Nephron (organoid): Measurements from ENCODE around the gene ITIH6.
A peak's percentile ranks its signal among the peaks of the same experiment; 100 is the strongest.

Experiments used
- H3K27ac Mint-ChIP-seq, 3 experiments: 2 replicates each; pipeline ENCODE4 v1.8.0; 2020; ENCODE audit warnings: mixed read lengths in 3 of 3, mild to moderate bottlenecking in 2 of 3, moderate library complexity in 1 of 3
- H3K27me3 Mint-ChIP-seq: 2 replicates; pipeline ENCODE4 v1.8.0; 2021; ENCODE audit warnings: low read depth, mild to moderate bottlenecking, moderate library complexity, mixed read lengths
- H3K36me3 Mint-ChIP-seq: 2 replicates; pipeline ENCODE4 v1.8.0; 2020; ENCODE audit warnings: low read depth, mixed read lengths
- H3K4me1 Mint-ChIP-seq: 2 replicates; pipeline ENCODE4 v1.8.0; 2020; ENCODE audit warnings: mixed read lengths
- H3K4me3 Mint-ChIP-seq, 3 experiments: 2 replicates each; pipeline ENCODE4 v1.8.0; 2020; ENCODE audit warnings: mild to moderate bottlenecking in 3 of 3, mixed read lengths in 3 of 3, moderate library complexity in 2 of 3
- H3K9me3 Mint-ChIP-seq: 2 replicates; pipeline ENCODE4 v1.8.0; 2020; ENCODE audit warnings: mixed read lengths
- CTCF ChIP-seq, 3 experiments: fragments of 200-600 bp; sonication (generic); IDR thresholded peaks; one replicate each; pipeline ENCODE4 v1.5.0; 2021; ENCODE audit warnings: antibody characterized with exemption in 3 of 3; ENCODE audit not compliant: unreplicated experiment in 3 of 3

The ITIH6 gene

DNA sequence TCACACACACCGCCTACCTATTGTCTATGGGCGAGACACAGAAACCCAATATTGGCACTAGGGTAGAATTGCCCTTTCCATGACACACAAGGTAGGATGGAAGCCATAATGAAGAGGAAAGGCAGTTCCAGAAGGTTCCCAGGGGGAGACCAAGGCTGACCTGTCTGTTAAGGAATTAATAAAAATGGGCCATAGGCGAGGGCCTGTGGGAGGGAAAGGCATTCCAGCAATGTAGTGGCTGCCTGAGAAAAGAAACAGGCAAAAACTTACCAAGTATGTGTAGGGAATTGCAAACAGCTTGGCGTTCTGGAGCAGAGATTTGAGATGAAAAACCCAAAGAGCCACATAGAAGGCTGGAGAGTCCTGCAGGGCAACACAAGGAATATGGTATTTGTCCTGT lies 28.5 kb upstream of the ITIH6 start:
- peaks cover 22% of the 10 kb centered on the region for H3K4me1 Mint-ChIP-seq
- H3K27ac Mint-ChIP-seq: peak overlapping the region; percentile 58 to 95 (median 77)
- H3K36me3 Mint-ChIP-seq: no peaks in the 10 kb centered on the region

GRCh38 chrX:54825716-54826438 lies 27.8 kb upstream of the ITIH6 start:
- H3K27ac Mint-ChIP-seq: peak overlapping the region; percentile 25 to 77 (median 58)
- no peaks in the 10 kb centered on the region for H3K36me3 Mint-ChIP-seq
- peaks cover 22% of the 10 kb centered on the region for H3K4me1 Mint-ChIP-seq
- no peak overlapping the region for H3K4me3 Mint-ChIP-seq
- no peak for TF ChIP-seq CTCF (IDR thresholded peaks at IDR 0.05; ENCODE audit: unreplicated experiment in 3 of 3)
- no peaks in the 10 kb centered on the region for H3K27me3 Mint-ChIP-seq
- peaks cover 21% of the 10 kb centered on the region for H3K9me3 Mint-ChIP-seq

More for the DNA sequence above, 28.5 kb upstream of the ITIH6 start:
- no peak for TF ChIP-seq CTCF (IDR thresholded peaks at IDR 0.05; ENCODE audit: unreplicated experiment in 3 of 3)
- Mint-ChIP-seq H3K9me3 (peaks cover 25% of the 10 kb centered on the region), H3K27me3 (no peaks in the 10 kb centered on the region), H3K4me3 (no peak overlapping the region)

GRCh38 chrX:54824722-54825121 lies 26.7 kb upstream of the ITIH6 start:
- Mint-ChIP-seq H3K9me3 (peaks cover 21% of the 10 kb centered on the region), H3K27me3 (no peaks in the 10 kb centered on the region), H3K4me1 (peaks cover 22% of the 10 kb centered on the region), H3K27ac (peak overlapping the region in 1 of 3 experiments; percentile 91), H3K36me3 (no peaks in the 10 kb centered on the region), H3K4me3 (no peak overlapping the region)
- TF ChIP-seq CTCF (IDR thresholded peaks at IDR 0.05; ENCODE audit: unreplicated experiment in 3 of 3): no peak

DNA sequence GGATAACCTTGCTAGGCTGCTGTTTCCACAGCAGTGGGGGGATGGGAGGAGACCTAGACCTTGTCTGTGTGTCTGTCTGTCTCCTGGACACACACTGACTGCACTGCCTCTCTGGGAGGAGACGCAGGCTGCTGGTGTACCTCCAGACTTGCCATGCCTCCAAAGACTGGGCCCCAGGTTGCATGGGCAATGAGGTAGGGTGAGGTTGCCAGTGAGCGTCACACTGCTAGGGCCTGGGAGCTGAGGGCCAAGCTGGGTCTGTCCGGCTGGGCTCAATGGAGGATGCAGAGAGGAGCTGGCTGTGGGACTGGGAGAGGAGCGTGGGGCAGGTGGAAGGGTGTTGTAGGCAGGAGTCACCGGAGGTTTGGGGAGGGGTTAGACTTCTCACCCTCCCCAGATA lies 26.1 kb upstream of the ITIH6 start:
- no peak for TF ChIP-seq CTCF (IDR thresholded peaks at IDR 0.05; ENCODE audit: unreplicated experiment in 3 of 3)
- H3K27me3 Mint-ChIP-seq: no peaks in the 10 kb centered on the region
- H3K4me1 Mint-ChIP-seq: peaks cover 22% of the 10 kb centered on the region
- H3K27ac Mint-ChIP-seq: peak overlapping the region; percentile 86 to 91 (median 91)
- H3K4me3 Mint-ChIP-seq: no peak overlapping the region
- peaks cover 21% of the 10 kb centered on the region for H3K9me3 Mint-ChIP-seq
- H3K36me3 Mint-ChIP-seq: no peaks in the 10 kb centered on the region

GRCh38 chrX:54821310-54821709 lies 23.3 kb upstream of the ITIH6 start:
- H3K36me3 Mint-ChIP-seq: peaks cover 2% of the 10 kb centered on the region
- H3K4me1 Mint-ChIP-seq: peaks cover 15% of the 10 kb centered on the region
- no peak overlapping the region for H3K27ac Mint-ChIP-seq
- no peak for TF ChIP-seq CTCF (IDR thresholded peaks at IDR 0.05; ENCODE audit: unreplicated experiment in 3 of 3)
- H3K27me3 Mint-ChIP-seq: no peaks in the 10 kb centered on the region
- H3K9me3 Mint-ChIP-seq: peaks cover 10% of the 10 kb centered on the region
- H3K4me3 Mint-ChIP-seq: no peak overlapping the region

DNA sequence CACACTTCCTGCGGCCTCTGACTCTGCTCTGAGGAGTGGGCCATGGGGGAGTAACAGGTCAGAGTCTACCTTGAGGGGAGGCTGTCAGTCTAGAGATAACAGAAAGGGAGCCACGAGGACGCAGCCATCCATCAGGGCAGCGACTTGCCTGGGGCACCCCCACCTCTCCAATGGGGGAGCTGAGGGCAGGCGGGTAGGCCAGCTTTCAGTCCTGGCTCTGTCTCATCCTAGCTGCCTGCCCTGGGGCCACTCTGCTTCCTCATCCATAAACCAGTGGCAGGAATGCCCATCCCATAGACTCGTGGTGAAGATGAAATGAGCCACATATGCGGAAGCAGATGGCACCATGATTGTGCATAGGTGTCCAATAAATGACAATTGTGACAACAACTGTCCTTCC lies 22.7 kb upstream of the ITIH6 start:
- Mint-ChIP-seq H3K27ac (no peak overlapping the region), H3K27me3 (no peaks in the 10 kb centered on the region), H3K36me3 (peaks cover 8% of the 10 kb centered on the region), H3K9me3 (peaks cover 13% of the 10 kb centered on the region), H3K4me1 (peaks cover 14% of the 10 kb centered on the region), H3K4me3 (no peak overlapping the region)
- no peak for TF ChIP-seq CTCF (IDR thresholded peaks at IDR 0.05; ENCODE audit: unreplicated experiment in 3 of 3)
